HepG2 (cell line): ENCODE results near the gene INSYN2B. TPM values are rescaled to one million over a fixed set of nuclear protein-coding genes. Genes with fewer than 3 reads are reported as not detected.

ENCODE experiments used
- ATAC-seq: fragments of 200-7000 bp; cut with Tn5 transposase; 3 replicates; pipeline ENCODE4 v1.9.1; 2020; ENCODE audit warnings: mild to moderate bottlenecking, moderate library complexity
- BruUV-seq: library from RNA; stranded (reverse); fragments of 400-500 nt; replicated peaks from 2 replicates; lab custom pipeline; 2021; lab: Mats Ljungman, UMichigan
- CTCF ChIA-PET: fragments of 300-600 bp; formaldehyde crosslinking; extraction: SDS; loops from one replicate; lab custom pipeline; 2021; ENCODE audit warnings: low total read pairs, inconsistent platforms, low intra/inter-chr PET ratio; lab: Yijun Ruan, JAX
- POLR2A ChIA-PET: fragments of 350-600 bp; sonication (Branson Sonifier 250); formaldehyde crosslinking; loops from one replicate; lab custom pipeline; 2020; ENCODE audit warnings: antibody characterized with exemption, inconsistent platforms; lab: Yijun Ruan, JAX
- DNase-seq: peaks from one replicate; pipeline ENCODE4 v3.0.0-alpha.2; 2015; ENCODE audit warnings: low spot score
- FAIRE-seq: peaks from 3 replicates; lab custom pipeline; 2011; peaks lifted over from hg19 to GRCh38; lab: Jason Lieb, UNC
- H2AFZ ChIP-seq: one replicate; pipeline ENCODE4 v1.6.1; 2011; ENCODE audit warnings: low read length, inconsistent platforms
- H3K27ac ChIP-seq: fragments of 300-600 bp; 3 replicates; pipeline ENCODE4 v1.8.0; 2011; ENCODE audit warnings: mixed run types, mild to moderate bottlenecking, mixed read lengths, low read length, inconsistent platforms; ENCODE audit not compliant: insufficient read depth; ENCODE audit errors: extremely low read length
- H3K27me3 ChIP-seq, 2 experiments: fragments of 200-600 bp in 1 of 2; 2 replicates in 1 of 2; 3 replicates in 1 of 2; pipeline versions ENCODE4 v1.6.0 to v1.8.0; 2011; ENCODE audit warnings: low read length in 2 of 2, mild to moderate bottlenecking in 2 of 2, moderate library complexity in 2 of 2, inconsistent platforms in 1 of 2; ENCODE audit not compliant: insufficient read depth in 2 of 2, control insufficient read depth in 1 of 2
- H3K36me3 ChIP-seq, 2 experiments: fragments of 200-600 bp in 1 of 2; replicated peaks in 1 of 2; 2 replicates in 1 of 2; 3 replicates in 1 of 2; pipeline versions ENCODE4 v1.5.1 to v1.8.0; 2011; ENCODE audit warnings: low read length in 2 of 2, inconsistent platforms in 1 of 2; ENCODE audit not compliant: insufficient read depth in 2 of 2, control insufficient read depth in 1 of 2
- H3K4me1 ChIP-seq: 2 replicates; pipeline ENCODE4 v1.5.1; 2012; ENCODE audit warnings: low read length, inconsistent platforms; ENCODE audit not compliant: insufficient read depth
- H3K4me2 ChIP-seq: 2 replicates; pipeline ENCODE4 v1.6.0; 2011; ENCODE audit warnings: low read depth, low read length, inconsistent platforms
- H3K4me3 ChIP-seq, 3 experiments: fragments of 200-600 bp in 1 of 3; sonication (generic), shearing (Covaris generic) in 1 of 3; replicated peaks in 1 of 3; 2 replicates each; pipeline ENCODE4 v1.5.1; 2011 to 2016; ENCODE audit warnings: low read length in 3 of 3, inconsistent platforms in 2 of 3, low read depth in 2 of 3, mild to moderate bottlenecking in 2 of 3, control low read depth in 1 of 3, mixed read lengths in 1 of 3; ENCODE audit not compliant: insufficient read depth in 1 of 3
- H3K79me2 ChIP-seq: one replicate; pipeline ENCODE4 v1.6.1; 2011; ENCODE audit warnings: low read length, inconsistent platforms; ENCODE audit not compliant: insufficient read depth
- H3K9ac ChIP-seq: 2 replicates; pipeline ENCODE4 v1.6.0; 2011; ENCODE audit warnings: mild to moderate bottlenecking, low read depth, low read length, inconsistent platforms; ENCODE audit not compliant: insufficient read depth
- H3K9me3 ChIP-seq: 2 replicates; pipeline ENCODE4 v1.5.1; 2012; ENCODE audit warnings: mild to moderate bottlenecking, low read length
- H4K20me1 ChIP-seq: 2 replicates; pipeline ENCODE4 v1.6.0; 2011; ENCODE audit warnings: inconsistent platforms, mild to moderate bottlenecking, low read length, moderate library complexity; ENCODE audit not compliant: insufficient read depth
- AGO1 ChIP-seq: fragments of 200-400 bp; formaldehyde crosslinking; IDR thresholded peaks from 2 replicates; pipeline ENCODE4 v1.6.1; 2017; ENCODE audit warnings: mild to moderate bottlenecking, low read depth, low read length, moderate library complexity; ENCODE audit not compliant: poor library complexity, severe bottlenecking
- ARNT2 ChIP-seq: sonication (generic); formaldehyde crosslinking; IDR thresholded peaks from 2 replicates; pipeline ENCODE4 v1.8.0; 2022; ENCODE audit warnings: mild to moderate bottlenecking, low read depth, missing genetic modification reagents, moderate library complexity
- NFKB2 ChIP-seq: sonication (generic); formaldehyde crosslinking; IDR thresholded peaks from 2 replicates; pipeline ENCODE4 v1.4.0; 2020; ENCODE audit warnings: missing genetic modification reagents, borderline replicate concordance
- NR0B2 ChIP-seq: sonication (generic); formaldehyde crosslinking; IDR thresholded peaks from 2 replicates; pipeline ENCODE4 v1.4.0; 2020; ENCODE audit warnings: mild to moderate bottlenecking, missing genetic modification reagents
- PHB2 ChIP-seq: fragments of 450-650 bp; IDR thresholded peaks from 2 replicates; pipeline ENCODE4 v1.6.1; 2018; ENCODE audit not compliant: partially characterized antibody
- PPARG ChIP-seq: conservative IDR thresholded peaks from 2 replicates; pipeline ENCODE4 v1.6.1; 2016; ENCODE audit warnings: missing biosample characterization, missing genetic modification reagents
- TFDP2 ChIP-seq: sonication (generic); formaldehyde crosslinking; IDR thresholded peaks from 2 replicates; pipeline ENCODE4 v1.4.0; 2020; ENCODE audit warnings: missing genetic modification reagents
- ZC3H4 ChIP-seq: sonication (generic); formaldehyde crosslinking; IDR thresholded peaks from 2 replicates; pipeline ENCODE4 v1.4.0; 2020; ENCODE audit warnings: missing genetic modification reagents, borderline replicate concordance
- ZMYM2 ChIP-seq: sonication (generic); formaldehyde crosslinking; IDR thresholded peaks from 2 replicates; pipeline ENCODE4 v1.8.0; 2022; ENCODE audit warnings: mild to moderate bottlenecking, missing genetic modification reagents
- ZNF274 ChIP-seq: sonication (generic); formaldehyde crosslinking; IDR thresholded peaks from 2 replicates; pipeline ENCODE4 v1.5.1; 2020; ENCODE audit warnings: mild to moderate bottlenecking, missing genetic modification reagents
- ZNF605 ChIP-seq: sonication (generic); formaldehyde crosslinking; IDR thresholded peaks from 2 replicates; pipeline ENCODE4 v1.8.0; 2022; ENCODE audit warnings: mild to moderate bottlenecking, missing genetic modification reagents
- ZNF710 ChIP-seq: sonication (generic); formaldehyde crosslinking; IDR thresholded peaks from 2 replicates; pipeline ENCODE4 v1.5.0; 2020; ENCODE audit warnings: mild to moderate bottlenecking, missing genetic modification reagents, borderline replicate concordance
- ZSCAN29 ChIP-seq: sonication (generic); formaldehyde crosslinking; conservative IDR thresholded peaks from 2 replicates; pipeline ENCODE4 v1.4.0; 2020; ENCODE audit warnings: mild to moderate bottlenecking, missing genetic modification reagents
- WGBS: methylation state at CpG from one replicate; pipeline ENCODE4 v1.1.6; 2017; ENCODE audit warnings: low lambda C conversion rate; 5-methylcytosine and 5-hydroxymethylcytosine counted together
- in situ Hi-C: cut with HindIII; loops from 2 replicates; pipeline ENCODE4 v1.10.0; 2017; ENCODE audit warnings: low pct_unique_long_range_greater_than_20kb; ENCODE audit not compliant: extremely low pct_ligation_motif_present
- intact Hi-C: fragments of 100-400 bp; cut with micrococcal nuclease; formaldehyde crosslinking; loops from one replicate; pipeline ENCODE4 v1.10.0; 2022; ENCODE audit not compliant: unreplicated experiment
- polyA plus RNA-seq, 8 experiments: library from polyadenylated mRNA; depleted of rRNA in 3 of 8; stranded (reverse) in 7 of 8; unstranded in 1 of 8; fragments of >200 nt; fragmentation: Illumina TruSeq in 4 of 8; extraction: Trizol in 4 of 8; gene quantifications; 2 replicates each; pipeline versions ENCODE4 v1.2.1 to v1.2.3, GENCODE V29; 2011 to 2016; ENCODE audit warnings: low read depth in 4 of 8, missing spikeins in 1 of 8, mixed read lengths in 1 of 8; ENCODE audit not compliant: insufficient read depth in 1 of 8
- total RNA-seq, 5 experiments: library from RNA; depleted of rRNA; stranded (reverse); fragments of >200 nt; fragmentation: Illumina TruSeq; extraction: Trizol; gene quantifications; 2 replicates each; pipeline ENCODE4 v1.2.3, GENCODE V29; 2016; ENCODE audit warnings: low read depth in 1 of 5

INSYN2B gene
- total and polyA plus RNA-seq, 2 of the 13 experiments (the other 11 are each of a cell fraction or from before 2014, with no cell fraction given): not detected

- no peak for TF ChIP-seq TFDP2 (CRISPR knock-in tag)
- TF ChIP-seq ZNF605 (CRISPR knock-in tag): no peak
These were observed 19.6 kb downstream of the INSYN2B start (continued) for GRCh38 chr5:169960659-169961058.

GRCh38 chr5:169958278-169958677 is 22.0 kb downstream of the INSYN2B start:
- ATAC-seq: no peak
- Histone ChIP-seq H3K27me3 (no peaks in the 10 kb centered on the region), H4K20me1 (no peaks in the 10 kb centered on the region), H3K9me3 (no peaks in the 10 kb centered on the region), H2AFZ (no peak overlapping the region), H3K9ac (no peak overlapping the region), H3K36me3 (no peaks in the 10 kb centered on the region), H3K4me3 (no peak overlapping the region), H3K27ac (no peak overlapping the region), H3K4me2 (no peak overlapping the region), H3K4me1 (no peaks in the 10 kb centered on the region), H3K79me2 (no peaks in the 10 kb centered on the region)
- POLR2A ChIA-PET: no interaction called here
- WGBS: 4% methylated on average over 3 of the region's 3 CpGs
- DNase-seq: no peak
- intact Hi-C loops: no loop called here
- FAIRE-seq: no peak
- in situ Hi-C loops: no loop called here
- TF ChIP-seq AGO1: no peak
- TF ChIP-seq PPARG (CRISPR knock-in tag): no peak
- TF ChIP-seq ZMYM2: no peak
- no peak for TF ChIP-seq ZNF710 (CRISPR knock-in tag)
- TF ChIP-seq NR0B2 (CRISPR knock-in tag): no peak
- TF ChIP-seq ZSCAN29 (CRISPR knock-in tag): no peak
- no peak for TF ChIP-seq ARNT2 (CRISPR knock-in tag)
- no peak for TF ChIP-seq ZNF274
- TF ChIP-seq ZC3H4 (CRISPR knock-in tag): no peak
- TF ChIP-seq PHB2: no peak
- TF ChIP-seq NFKB2: no peak
- CTCF ChIA-PET: no interaction called here
- no TSS peak for BruUV-seq
